Effector CD4-positive, alpha-beta T cell (primary cell): Measurements from ENCODE around the gene ADI1.
A peak's percentile ranks its signal among the peaks of the same experiment; 100 is the strongest.
"Not testable (repeated sequence)": the region's sequence is repeated elsewhere in the genome, so short reads cannot be mapped to it uniquely, and the experiment has no call there.

Experiments used
- DNase-seq: peaks from one replicate; pipeline ENCODE4 v3.0.0-alpha.2; 2020

The ADI1 gene

GRCh38 chr2:3527886-3528785, 8.8 kb upstream of the ADI1 start:
- DNase-seq, result no peak

- DNase-seq, result no peak
Observed at GRCh38 chr2:3526871-3527270, 7.5 kb upstream of the ADI1 start.

DNA sequence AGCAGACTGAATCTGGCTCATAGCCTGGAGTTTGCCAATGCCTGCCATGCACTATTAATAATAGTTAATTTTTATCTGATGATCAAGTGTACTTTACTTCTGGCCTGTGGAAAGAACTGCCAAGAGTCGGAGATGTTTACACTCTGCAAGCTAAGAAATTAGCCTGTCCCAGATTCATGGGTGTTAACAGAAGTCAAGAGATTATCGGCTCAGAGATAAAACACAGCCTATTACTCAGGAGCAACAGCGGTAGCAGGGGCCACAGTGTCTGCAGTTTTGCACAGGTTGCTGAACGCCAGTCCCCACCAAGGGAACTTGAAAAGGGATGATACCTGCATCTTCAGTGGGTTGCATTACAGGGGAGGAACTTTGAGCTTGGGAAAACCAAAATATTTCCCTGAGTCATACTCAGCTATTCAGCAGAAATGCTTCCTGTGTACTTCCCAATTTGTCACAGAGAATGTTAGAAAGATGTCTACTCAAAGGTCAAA, 4.3 kb upstream of the ADI1 start:
- DNase-seq, result no peak

DNA sequence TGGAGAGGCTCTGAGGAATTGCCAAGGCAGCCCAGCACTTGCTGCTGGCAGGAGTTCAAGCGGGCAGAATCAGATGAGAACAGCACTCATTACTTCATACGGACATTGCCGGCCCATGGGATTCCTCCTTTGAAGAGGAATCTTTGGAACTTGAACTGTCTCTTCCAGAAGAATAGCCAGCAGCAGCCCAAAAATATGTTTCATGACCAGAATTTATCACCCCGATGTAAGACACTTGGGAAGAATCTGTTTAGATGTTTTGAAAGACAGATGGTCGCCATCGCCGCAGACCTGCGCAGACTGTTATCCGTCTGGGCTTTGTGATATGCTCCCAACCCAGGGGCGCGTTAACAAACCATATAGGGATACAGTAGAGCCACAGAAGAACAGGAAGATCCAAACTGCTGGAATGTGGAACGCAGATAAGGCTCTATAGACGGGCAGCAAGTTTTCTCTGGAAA, 3.7 kb upstream of the ADI1 start:
- DNase-seq, result no peak

GRCh38 chr2:3520591-3520990, 1.3 kb upstream of the ADI1 start:
- no peak for DNase-seq

- peak; percentile 97 for DNase-seq
Observed at GRCh38 chr2:3518496-3519254, 656 bp downstream of the ADI1 start.

GRCh38 chr2:3517948-3518495, 1.3 kb downstream of the ADI1 start:
- no peak for DNase-seq

GRCh38 chr2:3516831-3517230, 2.5 kb downstream of the ADI1 start:
- DNase-seq, result no peak

DNA sequence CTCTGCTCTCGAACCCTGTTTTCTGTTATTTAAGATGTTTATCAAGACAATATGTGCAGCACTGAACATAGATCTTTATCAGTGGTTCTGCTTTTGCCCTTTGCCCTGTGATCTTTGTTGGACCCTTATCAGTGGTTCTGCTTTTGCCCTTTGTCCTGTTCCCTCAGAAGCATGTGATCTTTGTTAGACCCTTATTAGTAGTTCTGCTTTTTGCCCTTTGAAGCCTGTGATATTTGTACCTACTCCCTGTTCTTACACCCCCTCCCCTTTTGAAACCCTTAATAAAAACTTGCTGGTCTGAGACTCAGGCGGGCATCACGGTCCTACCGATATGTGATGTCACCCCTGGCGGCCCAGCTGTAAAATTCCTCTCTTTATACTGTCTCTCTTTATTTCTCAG, 3.9 kb downstream of the ADI1 start:
- not testable (repeated sequence) for DNase-seq

DNA sequence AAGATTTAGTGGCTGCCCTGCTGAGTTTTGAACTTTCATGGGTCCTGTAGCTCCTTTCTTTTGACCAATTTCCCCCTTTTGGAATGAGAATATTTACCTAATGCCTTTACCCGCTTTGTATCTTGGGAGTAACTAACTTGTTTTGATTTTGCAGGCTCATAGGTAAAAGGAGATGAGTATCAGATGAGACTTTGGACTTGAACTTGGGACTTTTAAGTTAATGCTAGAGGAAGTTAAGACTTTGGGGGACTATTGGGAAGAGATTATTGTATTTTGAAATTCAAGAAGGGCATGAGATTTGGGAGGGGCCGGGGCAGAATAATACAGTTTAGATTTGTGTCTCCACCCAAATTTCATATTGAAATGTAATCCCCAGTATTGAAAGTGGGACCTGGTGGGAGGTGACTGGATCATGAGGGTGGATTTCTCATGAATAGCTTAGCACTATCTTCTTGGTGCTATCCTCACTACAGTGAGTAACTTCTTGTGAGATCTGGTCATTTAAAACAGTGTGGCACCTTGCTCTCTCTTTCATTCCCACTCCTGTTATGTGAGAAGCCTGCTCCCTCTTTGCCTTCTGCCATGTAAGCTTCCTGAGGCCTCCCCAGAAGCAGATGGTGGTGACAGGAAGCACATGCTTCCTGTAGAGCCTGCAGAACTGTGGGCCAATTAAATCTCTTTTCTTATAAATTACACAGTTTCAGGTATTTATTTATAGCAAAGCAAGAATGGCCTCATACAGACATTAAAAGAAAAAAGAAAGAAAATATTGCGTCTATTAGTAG, 6.1 kb downstream of the ADI1 start:
- no peak for DNase-seq

DNA sequence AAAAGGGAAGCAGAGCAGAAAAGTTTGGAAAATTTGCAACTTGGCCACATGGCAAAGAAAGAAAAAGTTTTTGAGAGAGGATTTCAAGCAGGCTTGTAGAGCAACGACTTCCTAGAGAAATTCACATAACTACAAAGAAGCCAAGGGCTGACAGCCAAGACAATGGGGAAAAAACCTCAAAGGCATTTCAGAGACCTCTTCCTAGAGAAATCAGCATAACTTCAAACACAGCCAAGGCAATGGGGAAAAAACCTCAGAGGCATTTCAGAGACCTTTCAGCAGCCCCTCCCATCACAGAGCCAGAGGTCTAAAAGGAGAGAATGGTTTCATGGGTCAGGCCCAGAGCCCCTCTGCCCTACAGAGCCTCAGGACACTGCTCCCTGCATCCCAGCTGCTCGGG, 7.2 kb downstream of the ADI1 start:
- no peak for DNase-seq

DNA sequence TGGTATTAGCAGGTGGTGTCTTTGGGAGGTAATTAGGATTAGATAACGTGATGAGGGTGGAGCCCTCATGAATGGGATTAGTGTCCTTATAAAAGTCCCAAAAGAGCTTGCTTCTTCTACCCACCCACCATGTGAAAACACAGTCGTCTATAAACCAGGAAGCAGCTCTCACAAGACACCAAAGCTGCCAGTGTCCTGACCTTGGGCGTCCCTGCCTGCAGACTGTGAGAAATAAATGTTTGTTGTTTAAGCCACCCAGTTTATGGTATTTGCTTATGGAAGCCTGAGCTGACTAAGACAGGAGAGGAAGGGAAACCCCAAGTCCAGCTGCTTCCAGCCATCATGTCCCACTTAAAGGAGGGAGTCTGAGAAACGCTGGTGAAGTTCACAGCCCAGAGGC, 13.6 kb downstream of the ADI1 start:
- DNase-seq, result no peak

DNA sequence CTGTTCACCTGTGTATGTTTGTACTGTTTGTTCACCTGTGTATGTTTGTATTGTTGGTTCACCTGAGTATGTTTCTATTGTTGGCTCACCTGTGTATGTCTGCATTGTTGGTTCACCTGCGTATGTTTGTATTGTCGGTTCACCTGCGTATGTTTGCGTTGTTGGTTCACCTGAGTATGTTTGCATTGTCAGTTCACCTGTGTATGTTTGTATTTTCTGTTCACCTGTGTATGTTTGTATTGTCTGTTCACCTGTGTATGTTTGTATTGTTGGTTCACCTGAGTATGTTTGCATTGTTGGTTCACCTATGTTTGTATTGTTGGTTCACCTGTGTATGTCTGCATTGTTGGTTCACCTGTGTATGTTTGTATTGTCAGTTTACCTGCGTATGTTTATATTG, 14.6 kb downstream of the ADI1 start:
- DNase-seq, result no peak

- DNase-seq, result no peak
Observed at GRCh38 chr2:3503483-3503882, 15.8 kb downstream of the ADI1 start.

DNA sequence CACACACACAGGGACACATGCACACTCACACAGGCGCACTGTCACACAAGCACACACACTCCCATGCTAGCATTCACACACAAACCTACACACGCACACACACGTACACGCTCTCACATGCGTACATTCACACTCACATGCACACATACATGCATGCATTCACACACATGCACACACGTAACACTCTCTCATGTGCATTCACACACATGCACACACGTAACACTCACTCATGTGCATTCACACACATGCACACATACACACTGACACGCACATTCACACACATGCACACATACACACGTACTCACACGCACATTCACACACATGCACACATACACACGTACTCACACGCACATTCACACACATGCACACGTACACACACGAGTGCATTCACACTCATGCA, 16.3 kb downstream of the ADI1 start:
- no peak for DNase-seq

GRCh38 chr2:3500326-3500899, 18.9 kb downstream of the ADI1 start:
- DNase-seq, result no peak

- DNase-seq, result no peak
Observed at GRCh38 chr2:3498783-3499394, 20.4 kb downstream of the ADI1 start.

- not testable (repeated sequence) for DNase-seq
Observed at GRCh38 chr2:3496708-3497080, 22.6 kb downstream of the ADI1 start.

DNA sequence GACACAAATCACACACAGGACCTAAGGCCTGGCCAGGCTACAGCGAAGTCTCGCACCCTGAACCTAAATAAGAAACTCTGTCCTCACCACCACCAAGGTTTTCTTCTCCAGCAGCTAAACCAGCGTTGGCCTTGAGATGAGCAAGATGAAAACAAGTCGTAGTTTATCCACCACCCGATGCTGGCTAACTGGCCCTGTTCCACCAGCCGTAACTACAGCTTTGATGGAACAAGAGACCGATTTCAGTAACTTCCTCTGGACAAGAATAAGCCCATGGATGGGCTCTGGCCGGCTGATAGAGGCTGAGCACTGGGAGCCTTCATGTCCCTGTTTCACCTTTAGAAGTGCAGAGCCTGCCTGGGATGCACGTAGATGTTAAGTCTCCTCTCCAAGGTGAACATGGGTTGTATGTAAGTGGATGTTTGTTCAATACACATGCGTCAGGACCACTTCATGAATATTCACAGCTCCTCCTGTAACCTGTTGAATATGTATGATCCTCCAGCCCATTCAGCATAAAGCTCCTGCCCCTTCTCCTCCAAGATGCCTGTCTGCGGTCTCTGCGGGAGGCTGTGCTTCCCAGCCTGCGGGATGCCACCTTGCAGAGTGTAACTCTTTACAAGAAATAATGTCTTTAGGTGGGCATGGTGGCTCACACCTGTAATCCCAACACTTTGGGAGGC, 24.2 kb downstream of the ADI1 start:
- no peak for DNase-seq

- DNase-seq, result no peak
Observed at GRCh38 chr2:3493615-3494007, 25.7 kb downstream of the ADI1 start.

DNA sequence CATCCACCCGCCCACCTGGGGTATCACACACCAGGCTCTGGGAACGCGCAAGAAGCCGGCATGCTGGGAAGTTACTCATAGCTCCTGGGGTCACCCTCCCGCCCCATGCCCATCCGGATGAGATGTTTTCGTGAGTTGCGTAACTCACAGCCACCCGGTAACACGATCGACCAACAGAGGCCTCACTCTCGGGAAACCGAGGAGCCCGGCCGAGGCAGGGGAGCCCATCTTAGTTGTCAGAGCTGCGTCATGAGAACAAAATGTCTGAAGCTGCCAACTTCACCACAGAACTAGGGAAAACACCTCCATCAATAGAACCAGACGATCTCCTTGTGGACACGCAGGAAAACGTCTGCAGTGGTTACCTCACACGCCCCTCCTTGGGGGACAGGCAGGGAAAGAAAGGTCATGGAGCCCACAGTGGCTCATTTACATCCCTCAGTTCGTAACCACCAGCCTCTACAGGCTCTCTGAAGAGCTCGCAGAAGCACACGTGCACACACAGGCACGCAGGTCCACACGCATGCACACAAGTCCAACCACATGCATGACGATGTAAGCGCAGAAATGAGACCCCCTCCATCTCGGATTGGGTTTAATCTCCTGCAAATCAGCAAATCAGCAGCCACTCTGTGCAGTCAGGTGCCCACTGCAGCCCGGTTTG, 26.2 kb downstream of the ADI1 start:
- DNase-seq, result no peak
